Prostate gland (tissue), 2 donors: ENCODE data around the gene VWF. TPM values are rescaled to one million over a fixed set of nuclear protein-coding genes. Genes with fewer than 3 reads are reported as not detected.

Source experiments
- DNase-seq: peaks from one replicate; pipeline ENCODE4 v3.0.0-alpha.2; 2019; ENCODE audit warnings: low spot score
- H3K27ac ChIP-seq, 2 donors: fragments of 200-600 bp; sonication (generic); 2 replicates each; pipeline ENCODE4 v1.5.1; 2017 to 2019
- H3K27me3 ChIP-seq: fragments of 200-600 bp; sonication (generic); replicated peaks from 2 replicates; pipeline ENCODE4 v1.5.1; 2019; ENCODE audit not compliant: insufficient read depth
- H3K36me3 ChIP-seq, 2 donors: fragments of 200-600 bp; sonication (generic); 1 replicate in 1 of 2; 2 replicates in 1 of 2; pipeline versions ENCODE4 v1.5.1 to v1.8.1; 2017 to 2019
- H3K4me1 ChIP-seq: fragments of 200-600 bp; sonication (generic); replicated peaks from 2 replicates; pipeline ENCODE4 v1.5.1; 2019
- H3K4me3 ChIP-seq, 2 donors: fragments of 200-600 bp; sonication (generic); 2 replicates each; pipeline ENCODE4 v1.5.1; 2017 to 2019
- H3K9me3 ChIP-seq: fragments of 200-600 bp; sonication (generic); 2 replicates; pipeline ENCODE4 v1.5.1; 2017
- POLR2A ChIP-seq: fragments of 450-650 bp; IDR thresholded peaks from one replicate; pipeline ENCODE4 v1.6.1; 2016; ENCODE audit warnings: antibody characterized with exemption, mild to moderate bottlenecking
- POLR2AphosphoS5 ChIP-seq: sonication (generic); formaldehyde crosslinking; IDR thresholded peaks from one replicate; pipeline ENCODE4 v1.6.1; 2017; ENCODE audit warnings: antibody characterized with exemption
- WGBS: methylation state at CpG from one replicate; pipeline ENCODE4 v1.1.5; 2018; 5-methylcytosine and 5-hydroxymethylcytosine counted together
- intact Hi-C: fragments of 100-400 bp; cut with DNase I; formaldehyde crosslinking; loops from one replicate; pipeline ENCODE4 v1.14.2; 2022
- total RNA-seq, 2 donors: library from RNA; depleted of rRNA; stranded (reverse); fragments of >200 nt; gene quantifications; one replicate each; pipeline ENCODE4 v1.1.0, GENCODE V29; 2016
- TF ChIP-seq, protein P1 (sequence below), 4 experiments: fragments of 200-600 bp in 2 of 4; fragments of 450-650 bp in 2 of 4; sonication (generic) in 2 of 4; IDR thresholded peaks; 1 replicate in 3 of 4; 2 replicates in 1 of 4; pipeline ENCODE4 v1.5.1; 2016 to 2019; ENCODE audit warnings: antibody characterized with exemption in 4 of 4, mild to moderate bottlenecking in 2 of 4, moderate library complexity in 2 of 4

VWF gene
- total RNA-seq, 2 donors from 2014 or later = 55.0 to 193 TPM

DNA sequence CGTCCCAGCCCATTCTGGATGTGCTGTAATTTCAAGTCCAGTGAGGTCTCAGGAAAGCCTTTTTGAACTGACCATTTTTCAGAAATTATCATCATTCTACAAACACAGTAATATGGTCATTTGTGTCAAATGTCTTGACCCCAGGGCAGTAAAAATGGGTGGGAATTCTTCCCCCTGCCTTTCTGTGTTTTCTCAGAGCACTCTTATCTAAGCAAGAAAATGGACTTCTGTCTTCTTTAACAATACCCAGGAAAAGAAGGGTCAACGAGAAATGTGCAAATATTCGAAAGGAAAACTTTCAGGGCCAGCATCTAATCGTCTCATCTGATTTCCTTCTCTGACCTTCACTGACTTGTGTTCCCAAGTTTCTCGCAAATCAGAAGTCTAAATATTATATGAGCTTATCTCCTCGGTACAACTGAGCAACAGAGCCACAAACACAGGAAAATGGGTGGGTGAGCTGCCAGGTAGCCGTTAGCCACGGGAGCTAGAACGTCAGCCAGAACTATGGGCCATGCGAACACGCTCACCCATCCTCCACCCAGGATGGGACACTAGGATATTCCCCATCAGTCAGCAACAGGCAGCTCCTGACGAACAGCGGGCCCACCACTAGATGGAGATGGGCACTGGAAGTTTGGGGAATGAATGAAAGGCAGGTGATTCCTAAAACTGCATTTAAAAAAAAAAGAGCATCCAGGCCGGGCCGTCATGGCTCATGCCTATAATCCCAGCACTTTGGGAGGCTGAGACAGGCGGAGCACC is 57.1 kb downstream of the VWF start:
- intact Hi-C loops = loop anchor here (5.0 kb wide), 1 partner anchor 120 kb away; no protein-coding TSS in a partner anchor
- no peaks in the 10 kb centered on the region for H3K9me3 ChIP-seq
- H3K4me1 ChIP-seq = no peaks in the 10 kb centered on the region
- H3K27ac ChIP-seq = no peak overlapping the region
- H3K36me3 ChIP-seq = no peaks in the 10 kb centered on the region
- no peak overlapping the region for H3K4me3 ChIP-seq
- TF ChIP-seq POLR2AphosphoS5 = no peak
- TF ChIP-seq, protein P1, sequence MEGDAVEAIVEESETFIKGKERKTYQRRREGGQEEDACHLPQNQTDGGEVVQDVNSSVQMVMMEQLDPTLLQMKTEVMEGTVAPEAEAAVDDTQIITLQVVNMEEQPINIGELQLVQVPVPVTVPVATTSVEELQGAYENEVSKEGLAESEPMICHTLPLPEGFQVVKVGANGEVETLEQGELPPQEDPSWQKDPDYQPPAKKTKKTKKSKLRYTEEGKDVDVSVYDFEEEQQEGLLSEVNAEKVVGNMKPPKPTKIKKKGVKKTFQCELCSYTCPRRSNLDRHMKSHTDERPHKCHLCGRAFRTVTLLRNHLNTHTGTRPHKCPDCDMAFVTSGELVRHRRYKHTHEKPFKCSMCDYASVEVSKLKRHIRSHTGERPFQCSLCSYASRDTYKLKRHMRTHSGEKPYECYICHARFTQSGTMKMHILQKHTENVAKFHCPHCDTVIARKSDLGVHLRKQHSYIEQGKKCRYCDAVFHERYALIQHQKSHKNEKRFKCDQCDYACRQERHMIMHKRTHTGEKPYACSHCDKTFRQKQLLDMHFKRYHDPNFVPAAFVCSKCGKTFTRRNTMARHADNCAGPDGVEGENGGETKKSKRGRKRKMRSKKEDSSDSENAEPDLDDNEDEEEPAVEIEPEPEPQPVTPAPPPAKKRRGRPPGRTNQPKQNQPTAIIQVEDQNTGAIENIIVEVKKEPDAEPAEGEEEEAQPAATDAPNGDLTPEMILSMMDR (IDR thresholded peaks at IDR 0.05) = peak in 2 of 4 experiments; percentile 29 to 39
- DNase-seq = no peak
- no peaks in the 10 kb centered on the region for H3K27me3 ChIP-seq
- 59% methylated on average over 16 of the region's 16 CpGs for WGBS

DNA sequence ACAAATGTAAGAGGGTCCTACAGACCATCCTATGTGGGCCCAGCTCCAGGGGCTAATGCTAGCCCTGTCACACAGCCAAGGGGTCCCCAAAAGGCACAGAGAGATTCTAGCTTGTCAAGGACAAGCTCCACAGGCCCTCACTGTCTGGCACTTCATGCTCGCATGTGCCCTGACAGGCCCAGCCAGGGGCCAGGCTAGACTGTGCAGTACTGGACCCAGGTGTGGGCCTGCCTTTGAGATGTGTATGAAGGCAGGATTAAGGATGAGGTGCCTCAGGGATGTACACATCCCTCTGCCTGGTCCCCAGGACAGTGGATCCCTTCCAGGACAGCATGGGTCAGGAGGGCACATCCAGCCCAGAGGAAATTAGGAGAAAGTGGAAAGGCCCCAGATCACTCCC is 57.8 kb downstream of the VWF start:
- Histone ChIP-seq H3K27ac (no peak overlapping the region), H3K27me3 (no peaks in the 10 kb centered on the region), H3K4me3 (no peak overlapping the region), H3K36me3 (no peaks in the 10 kb centered on the region), H3K4me1 (no peaks in the 10 kb centered on the region), H3K9me3 (no peaks in the 10 kb centered on the region)
- TF ChIP-seq, protein P1 (IDR thresholded peaks at IDR 0.05) = no peak
- TF ChIP-seq POLR2A (no peak), POLR2AphosphoS5 (no peak)
- 83% methylated on average over 1 of the region's 1 CpG for WGBS
- DNase-seq = no peak
- intact Hi-C loops = loop anchor here (5.0 kb wide), 1 partner anchor 121 kb away; no protein-coding TSS in a partner anchor

DNA sequence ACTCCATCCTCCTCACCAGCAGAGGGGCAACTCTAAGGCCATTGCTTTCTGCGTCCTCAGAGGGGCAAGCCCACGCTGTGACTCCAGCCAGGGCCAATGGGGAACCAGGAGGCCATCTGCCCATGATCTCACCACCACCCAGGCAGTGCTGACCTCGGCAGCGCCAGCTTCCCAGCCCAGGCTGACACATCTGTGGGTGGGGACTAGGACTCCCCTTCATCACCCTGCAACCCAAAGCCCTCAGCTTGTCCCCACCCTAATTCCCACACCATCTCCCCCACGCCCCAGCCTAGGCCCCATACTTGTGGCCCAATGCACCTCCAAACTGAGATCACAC is 58.6 kb downstream of the VWF start:
- Histone ChIP-seq H3K27ac (no peak overlapping the region), H3K9me3 (no peaks in the 10 kb centered on the region), H3K27me3 (no peaks in the 10 kb centered on the region), H3K36me3 (no peaks in the 10 kb centered on the region), H3K4me3 (no peak overlapping the region), H3K4me1 (no peaks in the 10 kb centered on the region)
- no peak for DNase-seq
- TF ChIP-seq POLR2A = no peak
- TF ChIP-seq, protein P1 (IDR thresholded peaks at IDR 0.05) = no peak
- TF ChIP-seq POLR2AphosphoS5 = no peak
- intact Hi-C loops = loop anchor here (2.0 to 5.0 kb wide), 2 partner anchors 121 to 219 kb away; no protein-coding TSS in a partner anchor
- 86% methylated on average over 4 of the region's 5 CpGs for WGBS

DNA sequence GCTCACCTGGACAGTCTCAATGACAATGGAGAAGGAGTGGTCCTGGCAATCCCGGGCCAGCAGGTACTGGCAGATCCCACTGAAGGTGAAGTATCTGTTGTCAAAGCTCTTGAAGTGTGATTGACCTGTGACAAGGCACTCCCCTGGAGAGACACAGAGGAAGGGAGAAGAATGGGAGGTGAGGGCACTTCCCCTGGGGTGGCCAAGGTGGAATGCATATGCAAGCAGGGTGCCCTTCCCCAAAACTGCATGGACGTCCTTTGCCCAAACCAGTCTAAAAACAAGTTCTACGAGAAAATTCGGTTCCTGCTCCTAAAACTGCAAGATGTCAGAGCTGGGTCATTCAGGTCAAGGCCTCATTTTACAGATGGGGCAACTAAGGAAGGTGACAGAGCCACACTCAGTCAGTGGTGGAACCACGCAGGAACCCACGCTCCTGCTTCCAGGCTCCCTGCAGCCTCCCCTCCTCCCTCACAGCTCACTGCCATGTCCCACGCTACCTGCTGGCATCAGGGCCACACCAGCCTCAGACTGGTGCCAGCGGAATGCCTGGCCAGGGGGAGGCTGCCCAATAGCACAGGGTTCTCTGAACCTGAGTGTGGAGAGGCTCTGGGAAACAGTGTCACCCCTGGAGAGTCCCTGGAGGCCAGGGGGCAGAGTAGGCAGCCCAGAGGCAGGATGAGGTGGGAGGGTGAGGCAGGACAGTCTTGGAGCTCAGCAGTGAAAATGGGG is 59.2 kb downstream of the VWF start:
- no peaks in the 10 kb centered on the region for H3K9me3 ChIP-seq
- TF ChIP-seq POLR2A (no peak), POLR2AphosphoS5 (no peak)
- TF ChIP-seq, protein P1 (IDR thresholded peaks at IDR 0.05) = no peak
- DNase-seq = no peak
- no peaks in the 10 kb centered on the region for H3K36me3 ChIP-seq
- WGBS = 57% methylated on average over 8 of the region's 8 CpGs
- intact Hi-C loops = loop anchor here (2.0 to 5.0 kb wide), 2 partner anchors 122 to 220 kb away; no protein-coding TSS in a partner anchor
- no peak overlapping the region for H3K27ac ChIP-seq
- no peaks in the 10 kb centered on the region for H3K4me1 ChIP-seq
- H3K27me3 ChIP-seq = no peaks in the 10 kb centered on the region
- H3K4me3 ChIP-seq = no peak overlapping the region
